Stimulated activated CD4-positive, alpha-beta T cell treated with anti-CD3 and anti-CD28 coated beads, Interleukin-2, amount 100 ng/mL, for 24 hours (primary cell): ENCODE measurements around the gene MSI1.
A peak's percentile ranks its signal among the peaks of the same experiment; 100 is the strongest.
"Not testable (repeated sequence)": the region's sequence is repeated elsewhere in the genome, so short reads cannot be mapped to it uniquely, and the experiment has no call there.

Source experiments
- DNase-seq, 2 donors: peaks; one replicate each; pipeline ENCODE4 v3.0.0-alpha.2; 2020

MSI1 gene

DNA sequence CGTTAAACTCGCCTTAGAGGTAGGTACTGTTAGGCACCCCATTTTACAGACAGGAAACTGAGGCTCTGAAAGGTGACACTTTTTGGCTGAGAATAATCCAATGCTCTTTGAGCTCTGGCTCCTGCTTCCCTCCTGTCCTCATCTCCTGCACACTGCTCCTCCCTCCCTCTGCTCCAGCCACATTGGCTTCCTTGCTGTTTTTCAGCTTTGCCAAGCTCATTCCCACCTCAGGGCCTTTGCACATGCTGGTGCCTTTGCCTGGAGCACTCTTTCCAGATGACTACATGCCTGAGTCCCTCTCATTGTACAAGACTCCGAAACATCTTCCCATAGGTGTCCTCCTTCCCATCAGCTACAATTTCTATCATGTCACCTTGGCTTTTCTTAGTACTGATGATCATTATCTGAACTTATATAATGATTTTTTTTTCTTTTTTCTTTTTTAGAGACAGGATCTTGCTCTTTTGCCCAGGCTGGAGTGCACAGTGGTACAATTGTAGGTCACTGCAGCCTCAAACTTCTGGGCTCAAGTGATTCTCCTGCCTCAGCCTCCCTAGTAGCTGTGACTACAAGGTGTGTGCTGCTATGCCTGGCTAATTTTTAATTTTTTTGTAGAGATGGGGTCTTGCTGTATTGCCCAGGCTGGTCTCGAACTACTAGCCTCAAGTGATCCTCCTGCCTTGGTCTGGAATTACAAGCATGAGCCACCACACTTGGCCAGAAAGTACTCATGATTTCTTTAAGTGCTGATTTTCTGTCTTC, 15.2 kb downstream of the MSI1 start:
- DNase-seq = no peak

DNA sequence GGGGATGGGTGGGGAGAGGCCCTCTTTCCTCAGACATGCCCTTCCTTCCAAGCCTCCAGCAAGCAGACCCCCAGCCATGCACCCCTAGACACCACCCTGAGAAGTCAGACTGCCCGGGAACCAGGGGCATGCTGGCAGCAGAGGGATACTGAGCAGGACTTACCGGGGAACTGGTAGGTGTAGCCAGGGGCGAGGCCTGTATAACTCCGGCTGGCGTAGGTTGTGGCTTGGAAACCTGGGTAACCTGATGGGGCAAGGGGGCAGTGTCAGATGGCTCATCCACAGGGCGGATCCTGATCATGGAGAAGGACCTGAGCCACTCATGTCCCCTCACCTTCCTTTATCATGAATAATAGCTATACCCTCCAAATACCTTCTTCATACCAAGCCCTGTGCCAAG, 15.8 kb downstream of the MSI1 start:
- no peak for DNase-seq

- no peak for DNase-seq
Observed at GRCh38 chr12:120352117-120352516, 16.8 kb downstream of the MSI1 start.

- DNase-seq = no peak
Observed at GRCh38 chr12:120350576-120351350, 18.2 kb downstream of the MSI1 start.

- no peak for DNase-seq
Observed at GRCh38 chr12:120347766-120348165, 21.2 kb downstream of the MSI1 start.

DNA sequence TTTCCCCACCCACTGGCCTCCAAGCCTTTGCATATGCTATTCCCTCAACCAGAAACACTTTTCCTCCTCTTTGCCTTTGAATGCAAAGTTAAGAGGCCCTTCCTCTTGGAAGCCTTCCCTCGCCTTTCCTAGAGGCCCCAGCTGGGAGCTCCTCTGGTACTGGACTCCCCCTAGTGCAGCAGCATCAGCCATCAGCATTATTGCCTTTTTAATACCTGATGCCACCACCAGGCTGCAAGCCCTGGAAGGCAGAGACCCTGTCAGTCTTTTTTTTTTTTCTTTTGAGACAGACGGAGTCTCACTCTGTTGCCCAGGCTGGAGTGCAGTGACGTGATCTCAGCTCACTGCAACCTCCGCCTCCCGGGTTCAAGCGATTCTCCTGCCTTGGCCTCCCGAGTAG, 22.3 kb downstream of the MSI1 start:
- no peak for DNase-seq

- no peak for DNase-seq
Observed at GRCh38 chr12:120346031-120346430, 22.9 kb downstream of the MSI1 start.

GRCh38 chr12:120343692-120344091, 25.3 kb downstream of the MSI1 start:
- no peak for DNase-seq

GRCh38 chr12:120343039-120343537, 25.9 kb downstream of the MSI1 start:
- no peak for DNase-seq

DNA sequence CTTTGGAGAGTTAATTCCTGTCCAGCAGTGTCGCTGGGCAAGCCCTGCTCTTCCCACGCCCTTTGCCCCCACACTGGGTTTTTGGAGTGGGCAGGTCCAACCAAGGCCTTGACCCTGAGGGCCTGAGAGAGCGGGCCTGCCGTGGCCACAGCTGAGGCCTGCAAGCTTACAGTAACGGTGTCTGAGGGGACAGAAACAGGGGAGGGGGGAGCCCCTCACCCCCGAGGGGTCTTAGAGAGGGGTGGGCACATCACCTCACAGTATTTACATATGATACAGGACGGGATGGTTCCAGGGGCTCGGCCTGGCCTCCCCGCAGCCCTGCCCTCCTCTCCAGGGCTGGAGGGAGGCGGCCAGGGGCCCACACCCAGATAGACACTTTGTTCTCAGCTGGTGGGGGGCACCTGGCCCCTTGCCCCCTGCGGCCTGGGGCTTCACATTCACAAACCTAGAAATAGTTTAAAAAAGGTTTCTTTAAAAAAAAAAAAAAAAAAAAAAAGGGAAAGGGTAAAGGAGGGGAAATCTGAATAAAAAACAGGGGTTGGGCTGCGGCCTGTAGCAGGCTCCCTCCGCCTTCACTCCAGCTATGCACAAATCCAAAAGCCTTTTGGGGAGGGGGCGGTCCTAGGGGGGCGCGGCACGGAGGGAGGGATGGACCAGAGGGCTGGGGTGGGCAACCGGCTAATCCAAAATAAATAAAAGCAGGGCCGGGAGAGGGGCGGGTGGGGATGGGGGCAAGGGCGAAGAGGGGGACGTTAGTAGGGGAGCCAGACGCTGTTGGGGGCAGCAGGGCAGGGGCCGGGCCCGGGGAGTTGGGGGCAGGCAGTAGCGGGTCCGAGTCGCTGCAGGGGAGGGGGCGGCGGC, 26.6 kb downstream of the MSI1 start:
- DNase-seq = no peak

- no peak for DNase-seq
Observed at GRCh38 chr12:120339256-120339655, 29.7 kb downstream of the MSI1 start.

GRCh38 chr12:120337730-120338129, 31.2 kb downstream of the MSI1 start:
- no peak for DNase-seq

DNA sequence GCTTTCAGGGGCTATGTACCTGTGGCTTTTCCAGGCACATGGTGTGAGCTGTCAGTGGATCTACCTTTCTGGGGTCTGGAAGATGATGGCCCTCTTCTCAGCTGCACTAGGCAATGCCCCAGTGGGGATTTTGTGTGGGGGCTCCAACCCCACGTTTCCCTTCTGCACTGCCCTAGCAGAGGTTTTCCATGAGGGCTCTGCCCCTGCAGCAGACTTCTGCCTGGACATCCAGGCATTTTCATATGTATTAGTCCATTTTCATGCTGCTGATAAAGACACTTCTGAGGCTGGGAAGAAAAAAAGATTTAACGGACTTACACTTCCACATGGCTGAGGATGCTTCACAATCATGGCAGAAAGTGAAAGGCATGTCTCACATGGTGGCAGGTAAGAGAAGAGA, 32.6 kb downstream of the MSI1 start:
- not testable (repeated sequence) for DNase-seq

DNA sequence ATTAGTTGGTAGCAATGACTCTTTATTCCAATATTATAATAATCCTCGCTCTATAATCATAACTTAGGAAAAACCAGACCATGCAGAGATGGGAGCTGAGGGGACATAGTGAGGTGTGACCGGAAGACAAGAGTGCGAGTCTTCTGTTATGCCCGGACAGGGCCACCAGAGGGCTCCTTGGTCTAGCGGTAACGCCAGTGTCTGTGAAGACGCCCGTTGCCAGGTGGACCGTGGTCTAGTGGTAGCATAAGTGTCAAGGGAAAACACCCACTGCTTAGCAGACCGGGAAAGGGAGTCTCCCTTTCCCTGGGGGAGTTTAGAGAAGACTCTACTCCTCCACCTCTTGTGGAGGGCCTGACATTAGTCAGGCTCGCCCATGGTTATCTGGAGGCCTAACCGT, 33.5 kb downstream of the MSI1 start:
- peak; percentile 23 to 61 for DNase-seq

DNA sequence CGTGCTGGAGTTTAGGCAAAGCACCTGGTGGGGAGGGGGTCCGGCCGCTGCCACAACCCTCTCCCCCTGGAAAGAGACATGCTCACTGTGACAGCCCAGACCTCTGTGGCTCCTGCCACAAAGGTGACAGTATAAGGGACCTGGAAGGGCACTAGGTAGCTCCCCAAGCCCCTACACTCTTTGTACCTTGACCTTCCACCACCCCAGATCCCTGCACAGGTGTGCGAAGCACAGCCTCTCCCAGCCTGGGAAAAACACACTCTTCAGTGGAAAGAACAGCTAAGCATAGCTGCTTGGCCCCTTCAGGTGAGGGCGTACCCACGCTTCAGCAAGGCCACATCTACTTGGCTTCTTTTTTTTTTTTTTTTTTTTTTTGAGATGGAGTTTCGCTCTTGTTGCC, 36.4 kb downstream of the MSI1 start:
- DNase-seq = no peak

- DNase-seq = no peak
Observed at GRCh38 chr12:120332041-120332440, 36.9 kb downstream of the MSI1 start.

DNA sequence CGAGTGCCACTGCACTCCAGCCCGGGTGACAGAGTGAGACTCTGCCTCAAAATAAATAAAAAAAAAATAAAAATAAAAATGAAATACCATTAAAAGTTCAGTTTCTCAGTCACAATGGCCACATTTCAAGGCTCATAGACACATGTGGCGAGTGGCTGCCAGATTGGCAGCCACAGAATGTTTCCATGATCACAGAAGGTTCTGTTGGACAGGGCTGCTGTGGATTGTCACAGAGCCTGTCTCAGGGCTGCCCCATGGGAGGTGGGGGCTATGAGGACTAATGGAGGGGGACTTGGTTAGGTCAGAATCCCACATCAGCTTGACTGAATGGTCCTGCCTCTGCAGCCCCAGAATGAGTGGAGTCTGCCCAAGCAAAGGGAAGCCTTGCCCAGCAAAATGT, 37.6 kb downstream of the MSI1 start:
- no peak for DNase-seq

DNA sequence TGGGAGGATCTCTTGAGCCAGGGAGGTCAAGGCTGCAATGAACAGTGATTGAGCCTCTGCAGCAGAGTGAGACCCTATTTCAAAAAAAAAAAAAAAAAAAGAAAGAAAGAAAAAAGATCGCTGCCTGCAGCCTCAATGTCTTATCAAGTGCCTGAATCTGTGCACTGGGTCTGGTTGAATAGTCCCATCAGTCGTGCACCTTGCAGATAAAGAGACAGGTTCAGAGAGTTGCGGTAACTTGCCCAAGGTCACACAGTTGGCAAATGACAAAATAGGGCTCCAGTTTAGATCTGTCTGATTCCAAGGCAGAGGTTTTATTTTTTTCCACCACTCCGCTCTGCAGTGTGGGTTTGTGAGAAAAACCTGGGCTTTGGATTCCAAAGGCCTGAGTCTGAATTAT, 40.7 kb downstream of the MSI1 start:
- no peak for DNase-seq

DNA sequence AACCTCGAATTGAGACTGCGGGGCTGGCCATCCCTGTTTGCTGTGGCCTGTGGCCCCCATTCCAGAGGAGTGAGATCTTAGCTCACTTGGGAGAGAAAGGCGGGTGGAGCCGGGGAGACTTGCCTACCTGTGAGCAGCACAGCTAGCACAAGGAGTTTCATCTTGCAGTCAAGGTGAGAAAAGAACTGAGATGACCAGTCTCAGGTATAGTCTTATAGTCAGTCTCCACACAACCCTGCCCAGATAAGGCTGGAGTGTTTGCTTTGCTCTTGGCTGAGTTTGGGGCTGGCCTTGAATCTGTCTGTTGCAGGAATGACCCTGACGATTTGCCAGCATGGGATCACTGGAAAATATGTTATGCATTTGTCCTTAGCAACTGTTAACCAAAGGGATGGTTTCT, 41.4 kb downstream of the MSI1 start, which contains the start of gene PLA2G1B:
TSS of gene PLA2G1B (minus strand) at position 187 of the 400 bp plus-strand sequence. CDS start at position 161, 26 bp downstream.
- no peak for DNase-seq

DNA sequence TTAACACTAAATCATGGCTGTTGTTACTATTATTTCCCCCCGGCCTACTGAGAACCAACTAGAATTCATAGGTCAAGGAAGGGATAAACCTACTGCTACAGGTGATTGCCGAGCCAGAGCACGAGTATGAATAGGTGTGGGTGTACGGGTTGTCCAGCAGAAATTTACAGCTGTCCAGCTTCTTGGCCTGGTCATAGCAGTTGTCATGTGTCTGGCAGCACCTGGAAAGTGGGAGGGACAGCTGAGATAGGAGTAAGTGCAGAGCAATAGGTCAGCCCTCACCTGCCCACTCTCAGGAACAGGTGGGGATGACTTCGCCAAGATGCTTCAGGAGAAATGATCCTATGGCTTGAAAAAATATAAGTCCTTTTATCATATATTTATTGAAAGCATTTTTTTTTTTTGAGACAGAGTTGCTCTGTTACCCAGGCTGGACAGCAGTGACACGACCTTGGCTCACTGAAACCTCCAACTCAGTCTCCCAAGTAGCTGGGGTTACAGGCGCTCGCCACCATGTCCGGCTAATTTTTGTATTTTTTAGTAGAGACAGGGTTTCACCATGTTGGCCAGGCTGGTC, 44.0 kb downstream of the MSI1 start:
- no peak for DNase-seq

- DNase-seq = no peak
Observed at GRCh38 chr12:120323772-120324171, 45.2 kb downstream of the MSI1 start.

DNA sequence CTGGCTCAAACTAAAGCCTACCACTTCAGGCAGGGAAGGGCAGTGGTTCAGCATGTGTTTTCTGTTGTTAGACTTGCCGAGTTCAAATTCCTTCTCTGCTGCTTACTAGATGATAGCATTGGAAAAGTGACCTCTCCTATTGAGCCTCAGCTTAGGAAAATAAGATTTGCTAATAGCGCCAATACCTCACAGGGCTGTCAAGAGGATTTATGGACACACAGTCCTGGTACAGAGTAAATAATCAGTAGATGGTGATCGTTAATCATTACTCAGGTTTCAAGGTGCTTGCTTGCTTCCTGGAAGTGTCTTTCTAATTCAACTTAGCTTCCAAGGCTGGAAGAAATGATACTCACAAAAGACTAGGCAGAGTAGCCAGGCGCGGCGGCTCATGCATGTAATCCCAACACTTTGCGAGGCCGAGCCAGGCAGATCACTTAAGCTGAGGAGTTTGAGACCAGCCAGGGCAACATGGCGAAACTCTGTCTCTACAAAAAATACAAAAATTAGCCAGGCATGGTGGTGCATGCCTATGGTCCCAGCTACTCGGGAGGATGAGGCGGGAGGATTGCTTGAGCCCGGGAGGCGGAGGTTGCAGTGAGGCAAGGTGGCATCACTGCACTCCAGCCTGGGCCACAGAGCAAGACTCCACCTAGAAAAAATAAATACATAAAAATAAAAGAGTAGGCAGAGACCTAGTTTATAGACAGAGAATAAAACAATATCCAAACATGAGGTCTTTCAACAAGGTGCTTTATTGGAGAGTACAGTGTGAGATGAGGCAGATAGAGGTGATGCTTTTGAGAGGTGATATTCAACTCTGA, 47.4 kb downstream of the MSI1 start:
- DNase-seq = no peak
